ENCODE measurements around the gene TRIOBP.

The TRIOBP gene

DNA sequence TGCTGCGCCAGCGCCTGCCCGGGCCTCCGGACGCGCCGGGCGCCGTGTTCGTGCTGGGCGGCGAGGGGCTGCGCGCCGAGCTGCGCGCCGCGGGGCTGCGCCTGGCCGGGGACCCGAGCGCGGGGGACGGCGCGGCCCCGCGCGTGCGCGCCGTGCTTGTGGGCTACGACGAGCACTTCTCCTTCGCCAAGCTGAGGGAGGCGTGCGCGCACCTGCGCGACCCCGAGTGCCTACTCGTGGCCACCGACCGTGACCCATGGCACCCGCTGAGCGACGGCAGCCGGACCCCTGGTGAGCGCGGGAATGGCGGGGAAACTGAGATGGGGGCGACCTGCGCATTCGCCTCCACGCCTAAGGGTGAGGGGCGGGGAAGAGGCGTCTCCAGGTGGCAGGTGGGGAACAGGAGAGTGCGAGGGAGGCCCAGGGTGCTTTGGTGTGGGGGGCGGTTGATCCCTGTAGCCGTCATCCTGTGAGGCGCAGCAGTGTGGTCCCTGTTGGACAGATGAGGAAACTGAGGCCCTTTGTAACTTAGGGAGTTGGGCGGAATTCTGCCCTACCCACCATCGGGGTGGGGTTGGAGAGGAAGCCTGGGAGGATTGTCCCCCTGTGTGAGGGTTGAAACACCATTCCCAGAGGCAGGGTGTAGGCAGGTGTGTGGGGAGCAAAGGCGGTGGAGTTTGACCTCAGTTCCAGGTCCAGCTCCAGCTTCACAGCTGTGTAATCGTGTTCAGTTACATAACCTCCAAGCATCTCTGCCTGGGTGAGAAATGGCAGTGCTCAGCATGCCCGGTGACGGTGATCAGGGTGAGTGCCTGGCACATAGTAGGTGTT is 37.6 kb upstream of the TRIOBP start (continued):
- TF ChIP-seq, protein P1, sequence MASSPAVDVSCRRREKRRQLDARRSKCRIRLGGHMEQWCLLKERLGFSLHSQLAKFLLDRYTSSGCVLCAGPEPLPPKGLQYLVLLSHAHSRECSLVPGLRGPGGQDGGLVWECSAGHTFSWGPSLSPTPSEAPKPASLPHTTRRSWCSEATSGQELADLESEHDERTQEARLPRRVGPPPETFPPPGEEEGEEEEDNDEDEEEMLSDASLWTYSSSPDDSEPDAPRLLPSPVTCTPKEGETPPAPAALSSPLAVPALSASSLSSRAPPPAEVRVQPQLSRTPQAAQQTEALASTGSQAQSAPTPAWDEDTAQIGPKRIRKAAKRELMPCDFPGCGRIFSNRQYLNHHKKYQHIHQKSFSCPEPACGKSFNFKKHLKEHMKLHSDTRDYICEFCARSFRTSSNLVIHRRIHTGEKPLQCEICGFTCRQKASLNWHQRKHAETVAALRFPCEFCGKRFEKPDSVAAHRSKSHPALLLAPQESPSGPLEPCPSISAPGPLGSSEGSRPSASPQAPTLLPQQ (tag by site-specific recombination; IDR thresholded peaks at IDR 0.05) = no peak
- TF ChIP-seq ZNF544 (tag by site-specific recombination; IDR thresholded peaks at IDR 0.05) (no peak), ZNF10 (tag by site-specific recombination; IDR thresholded peaks at IDR 0.05) (no peak), ZNF555 (tag by site-specific recombination; conservative IDR thresholded peaks at IDR 0.05) (no peak), REPIN1 (tag by site-specific recombination; IDR thresholded peaks at IDR 0.05; ENCODE audit: low read depth) (no peak), ZNF350 (tag by site-specific recombination; IDR thresholded peaks at IDR 0.05) (no peak), ZXDB (tag by site-specific recombination; IDR thresholded peaks at IDR 0.05) (no peak), ZNF521 (tag by site-specific recombination; IDR thresholded peaks at IDR 0.05) (no peak), ZNF24 (tag by site-specific recombination; IDR thresholded peaks at IDR 0.05) (no peak), ZNF629 (tag by site-specific recombination; IDR thresholded peaks at IDR 0.05) (no peak), SALL2 (tag by site-specific recombination; IDR thresholded peaks at IDR 0.05; ENCODE audit: borderline replicate concordance) (no peak), ZNF341 (tag by site-specific recombination; IDR thresholded peaks at IDR 0.05; ENCODE audit: low read depth) (no peak), ZNF510 (tag by site-specific recombination; IDR thresholded peaks at IDR 0.05; ENCODE audit: insufficient replicate concordance) (no peak), KLF10 (tag by site-specific recombination; IDR thresholded peaks at IDR 0.05) (no peak), GLIS2 (tag by site-specific recombination; IDR thresholded peaks at IDR 0.05) (peak; percentile 86), SCRT1 (tag by site-specific recombination; IDR thresholded peaks at IDR 0.05; ENCODE audit: borderline replicate concordance) (no peak), KLF8 (tag by site-specific recombination; IDR thresholded peaks at IDR 0.05) (peak; percentile 23; the same call in 1 of the 2 replicates), ZNF202 (tag by site-specific recombination; IDR thresholded peaks at IDR 0.05; ENCODE audit: borderline replicate concordance) (no peak), ZNF16 (tag by site-specific recombination; IDR thresholded peaks at IDR 0.05; ENCODE audit: low read depth) (no peak), ZNF561 (tag by site-specific recombination; IDR thresholded peaks at IDR 0.05; ENCODE audit: borderline replicate concordance) (no peak; the same call in 1 of the 2 replicates), ZNF596 (tag by site-specific recombination; IDR thresholded peaks at IDR 0.05) (no peak), ZNF354C (tag by site-specific recombination; IDR thresholded peaks at IDR 0.05; ENCODE audit: borderline replicate concordance, low read depth) (no peak), ZEB2 (tag by site-specific recombination; IDR thresholded peaks at IDR 0.05) (peak; percentile 63; the same call in 1 of the 2 replicates)
- TF ChIP-seq, protein P2, sequence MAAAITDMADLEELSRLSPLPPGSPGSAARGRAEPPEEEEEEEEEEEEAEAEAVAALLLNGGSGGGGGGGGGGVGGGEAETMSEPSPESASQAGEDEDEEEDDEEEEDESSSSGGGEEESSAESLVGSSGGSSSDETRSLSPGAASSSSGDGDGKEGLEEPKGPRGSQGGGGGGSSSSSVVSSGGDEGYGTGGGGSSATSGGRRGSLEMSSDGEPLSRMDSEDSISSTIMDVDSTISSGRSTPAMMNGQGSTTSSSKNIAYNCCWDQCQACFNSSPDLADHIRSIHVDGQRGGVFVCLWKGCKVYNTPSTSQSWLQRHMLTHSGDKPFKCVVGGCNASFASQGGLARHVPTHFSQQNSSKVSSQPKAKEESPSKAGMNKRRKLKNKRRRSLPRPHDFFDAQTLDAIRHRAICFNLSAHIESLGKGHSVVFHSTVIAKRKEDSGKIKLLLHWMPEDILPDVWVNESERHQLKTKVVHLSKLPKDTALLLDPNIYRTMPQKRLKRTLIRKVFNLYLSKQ (tag by site-specific recombination; IDR thresholded peaks at IDR 0.05; ENCODE audit: borderline replicate concordance) = no peak; the same call in 1 of the 2 replicates
- TF ChIP-seq, protein P3, sequence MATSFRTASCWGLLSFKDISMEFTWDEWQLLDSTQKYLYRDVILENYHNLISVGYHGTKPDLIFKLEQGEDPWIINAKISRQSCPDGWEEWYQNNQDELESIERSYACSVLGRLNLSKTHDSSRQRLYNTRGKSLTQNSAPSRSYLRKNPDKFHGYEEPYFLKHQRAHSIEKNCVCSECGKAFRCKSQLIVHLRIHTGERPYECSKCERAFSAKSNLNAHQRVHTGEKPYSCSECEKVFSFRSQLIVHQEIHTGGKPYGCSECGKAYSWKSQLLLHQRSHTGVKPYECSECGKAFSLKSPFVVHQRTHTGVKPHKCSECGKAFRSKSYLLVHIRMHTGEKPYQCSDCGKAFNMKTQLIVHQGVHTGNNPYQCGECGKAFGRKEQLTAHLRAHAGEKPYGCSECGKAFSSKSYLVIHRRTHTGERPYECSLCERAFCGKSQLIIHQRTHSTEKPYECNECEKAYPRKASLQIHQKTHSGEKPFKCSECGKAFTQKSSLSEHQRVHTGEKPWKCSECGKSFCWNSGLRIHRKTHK (tag by site-specific recombination; IDR thresholded peaks at IDR 0.05) = no peak
- TF ChIP-seq, protein P4, sequence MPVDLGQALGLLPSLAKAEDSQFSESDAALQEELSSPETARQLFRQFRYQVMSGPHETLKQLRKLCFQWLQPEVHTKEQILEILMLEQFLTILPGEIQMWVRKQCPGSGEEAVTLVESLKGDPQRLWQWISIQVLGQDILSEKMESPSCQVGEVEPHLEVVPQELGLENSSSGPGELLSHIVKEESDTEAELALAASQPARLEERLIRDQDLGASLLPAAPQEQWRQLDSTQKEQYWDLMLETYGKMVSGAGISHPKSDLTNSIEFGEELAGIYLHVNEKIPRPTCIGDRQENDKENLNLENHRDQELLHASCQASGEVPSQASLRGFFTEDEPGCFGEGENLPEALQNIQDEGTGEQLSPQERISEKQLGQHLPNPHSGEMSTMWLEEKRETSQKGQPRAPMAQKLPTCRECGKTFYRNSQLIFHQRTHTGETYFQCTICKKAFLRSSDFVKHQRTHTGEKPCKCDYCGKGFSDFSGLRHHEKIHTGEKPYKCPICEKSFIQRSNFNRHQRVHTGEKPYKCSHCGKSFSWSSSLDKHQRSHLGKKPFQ (tag by site-specific recombination; IDR thresholded peaks at IDR 0.05) = no peak
- TF ChIP-seq, protein P5, sequence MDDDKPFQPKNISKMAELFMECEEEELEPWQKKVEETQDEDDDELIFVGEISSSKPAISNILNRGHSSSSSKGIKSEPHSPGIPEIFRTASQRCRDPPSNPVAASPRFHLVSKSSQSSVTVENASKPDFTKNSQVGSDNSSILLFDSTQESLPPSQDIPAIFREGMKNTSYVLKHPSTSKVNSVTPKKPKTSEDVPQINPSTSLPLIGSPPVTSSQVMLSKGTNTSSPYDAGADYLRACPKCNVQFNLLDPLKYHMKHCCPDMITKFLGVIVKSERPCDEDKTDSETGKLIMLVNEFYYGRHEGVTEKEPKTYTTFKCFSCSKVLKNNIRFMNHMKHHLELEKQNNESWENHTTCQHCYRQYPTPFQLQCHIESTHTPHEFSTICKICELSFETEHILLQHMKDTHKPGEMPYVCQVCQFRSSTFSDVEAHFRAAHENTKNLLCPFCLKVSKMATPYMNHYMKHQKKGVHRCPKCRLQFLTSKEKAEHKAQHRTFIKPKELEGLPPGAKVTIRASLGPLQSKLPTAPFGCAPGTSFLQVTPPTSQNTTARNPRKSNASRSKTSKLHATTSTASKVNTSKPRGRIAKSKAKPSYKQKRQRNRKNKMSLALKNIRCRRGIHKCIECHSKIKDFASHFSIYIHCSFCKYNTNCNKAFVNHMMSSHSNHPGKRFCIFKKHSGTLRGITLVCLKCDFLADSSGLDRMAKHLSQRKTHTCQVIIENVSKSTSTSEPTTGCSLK (tag by site-specific recombination; IDR thresholded peaks at IDR 0.05) = no peak
- TF ChIP-seq, protein P6, sequence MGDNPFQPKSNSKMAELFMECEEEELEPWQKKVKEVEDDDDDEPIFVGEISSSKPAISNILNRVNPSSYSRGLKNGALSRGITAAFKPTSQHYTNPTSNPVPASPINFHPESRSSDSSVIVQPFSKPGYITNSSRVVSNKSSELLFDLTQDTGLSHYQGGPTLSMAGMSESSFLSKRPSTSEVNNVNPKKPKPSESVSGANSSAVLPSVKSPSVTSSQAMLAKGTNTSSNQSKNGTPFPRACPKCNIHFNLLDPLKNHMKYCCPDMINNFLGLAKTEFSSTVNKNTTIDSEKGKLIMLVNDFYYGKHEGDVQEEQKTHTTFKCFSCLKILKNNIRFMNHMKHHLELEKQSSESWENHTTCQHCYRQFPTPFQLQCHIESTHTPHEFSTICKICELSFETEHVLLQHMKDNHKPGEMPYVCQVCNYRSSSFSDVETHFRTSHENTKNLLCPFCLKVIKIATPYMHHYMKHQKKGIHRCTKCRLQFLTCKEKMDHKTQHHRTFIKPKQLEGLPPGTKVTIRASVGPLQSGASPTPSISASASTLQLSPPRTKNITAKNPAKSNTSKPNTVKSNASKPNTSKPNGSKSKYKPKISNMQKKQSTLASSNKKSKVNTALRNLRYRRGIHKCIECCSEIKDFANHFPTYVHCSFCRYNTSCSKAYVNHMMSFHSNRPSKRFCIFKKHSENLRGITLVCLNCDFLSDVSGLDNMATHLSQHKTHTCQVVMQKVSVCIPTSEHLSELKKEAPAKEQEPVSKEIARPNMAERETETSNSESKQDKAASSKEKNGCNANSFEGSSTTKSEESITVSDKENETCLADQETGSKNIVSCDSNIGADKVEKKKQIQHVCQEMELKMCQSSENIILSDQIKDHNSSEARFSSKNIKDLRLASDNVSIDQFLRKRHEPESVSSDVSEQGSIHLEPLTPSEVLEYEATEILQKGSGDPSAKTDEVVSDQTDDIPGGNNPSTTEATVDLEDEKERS (tag by site-specific recombination; IDR thresholded peaks at IDR 0.05) = no peak

Measured in HEK293 (cell line).